D721Med (cell line): Measurements from ENCODE around the gene LSAMP.

Experiments
- DNase-seq: peaks from one replicate; pipeline ENCODE4 v3.0.0; 2011; ENCODE audit warnings: low spot score; ENCODE audit not compliant: insufficient read length
- FAIRE-seq: peaks from 2 replicates; lab custom pipeline; 2011; peaks lifted over from hg19 to GRCh38; lab: Jason Lieb, UNC
- CTCF ChIP-seq: IDR thresholded peaks from 2 replicates; pipeline ENCODE4 v1.5.1; 2012; ENCODE audit warnings: mild to moderate bottlenecking, control low read depth; ENCODE audit not compliant: insufficient read depth; ENCODE audit errors: missing control alignments

Gene LSAMP

GRCh38 chr3:116470605-116471197 is 25.4 kb upstream of the LSAMP start:
- no peak for TF ChIP-seq CTCF
- no peak for FAIRE-seq

GRCh38 chr3:116469546-116469945 is 24.3 kb upstream of the LSAMP start:
- FAIRE-seq (no peak), DNase-seq (no peak)
- no peak for TF ChIP-seq CTCF

More at GRCh38 chr3:116470605-116471197, 25.4 kb upstream of the LSAMP start:
- DNase-seq = no peak

DNA sequence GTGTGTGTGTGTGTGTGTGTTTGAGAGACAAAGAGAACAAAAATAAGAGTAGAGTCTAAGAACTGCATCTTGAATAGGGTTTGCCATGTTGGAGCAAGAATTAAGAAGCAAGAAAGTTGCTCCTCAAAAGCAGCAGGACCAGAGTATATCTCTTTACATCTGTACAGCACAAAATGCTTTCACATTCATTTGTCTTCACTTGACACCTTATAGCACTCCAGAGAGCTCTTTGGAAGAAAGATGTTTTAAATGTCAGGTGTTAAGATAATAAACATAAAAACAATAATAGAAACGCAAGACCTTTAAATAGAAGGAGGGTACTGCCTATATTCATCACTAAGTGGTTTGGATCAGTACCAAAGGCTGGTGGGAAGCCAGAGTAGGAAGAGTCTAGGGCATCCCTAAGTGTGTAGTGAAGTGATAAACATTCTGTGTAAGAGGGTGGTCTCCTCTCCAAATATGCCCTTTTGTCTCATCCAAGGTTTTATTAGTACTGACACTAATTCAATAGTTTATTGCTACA is 19.1 kb upstream of the LSAMP start:
- DNase-seq (no peak), FAIRE-seq (no peak)
- no peak for TF ChIP-seq CTCF

DNA sequence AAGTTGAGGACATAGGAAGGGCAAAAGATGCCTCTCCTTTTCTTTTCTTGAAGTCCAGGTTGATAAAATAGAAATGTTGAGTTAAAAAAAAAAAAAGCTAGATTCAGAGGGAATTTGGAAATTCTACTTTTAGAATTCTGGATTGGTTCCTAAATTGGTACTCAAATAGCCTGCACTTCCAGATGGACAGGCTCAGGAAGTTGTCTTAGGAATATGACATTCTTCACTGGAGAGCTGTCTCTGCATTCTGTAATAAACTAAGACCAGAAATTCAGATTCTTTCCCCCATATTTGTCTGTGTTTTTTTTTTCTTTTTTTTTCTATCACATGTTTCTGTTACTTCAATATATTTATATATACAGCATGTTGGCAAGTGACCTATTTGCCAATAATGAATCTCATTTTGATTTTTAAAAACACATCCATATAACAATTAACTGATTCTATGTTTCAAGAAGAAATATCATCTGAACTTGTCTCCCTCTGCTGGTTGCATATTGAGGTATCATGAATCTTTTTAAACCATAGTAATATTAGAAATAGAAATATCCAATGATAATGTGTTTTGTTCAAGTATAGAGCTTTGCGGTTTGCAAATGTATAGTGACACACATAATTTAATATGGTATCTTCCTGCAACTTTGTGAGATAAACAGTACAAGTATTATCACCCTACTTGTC is 8.5 kb upstream of the LSAMP start:
- no peak for TF ChIP-seq CTCF
- no peak for FAIRE-seq
- no peak for DNase-seq

GRCh38 chr3:116449546-116450350 is 4.5 kb upstream of the LSAMP start:
- FAIRE-seq = no peak
- TF ChIP-seq CTCF = no peak
- DNase-seq = no peak

DNA sequence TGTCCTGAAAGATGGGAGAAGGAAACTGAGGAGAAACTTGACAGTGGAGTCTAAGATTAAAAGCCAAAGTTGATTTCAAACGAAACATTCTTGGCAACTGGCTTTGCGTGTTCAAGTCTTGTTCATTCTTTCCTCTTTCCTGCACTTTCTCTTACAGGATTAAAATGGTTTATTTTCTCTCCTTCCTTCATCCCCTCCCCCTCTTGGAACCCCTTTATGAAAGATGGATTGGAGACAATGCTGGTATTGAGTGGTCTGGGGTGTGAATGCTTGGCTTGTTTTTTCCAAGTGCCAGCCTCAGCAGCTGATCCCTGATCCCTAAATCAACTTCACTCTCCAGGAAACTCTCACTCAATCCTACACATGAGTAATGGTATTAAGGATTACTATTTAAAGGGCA is 703 bp upstream of the LSAMP start:
- TF ChIP-seq CTCF = no peak
- FAIRE-seq = no peak
- no peak for DNase-seq
